ENCODE data around the gene MEFV.
"Not testable (repeated sequence)": the region's sequence is repeated elsewhere in the genome, so short reads cannot be mapped to it uniquely, and the experiment has no call there.

MEFV gene

DNA sequence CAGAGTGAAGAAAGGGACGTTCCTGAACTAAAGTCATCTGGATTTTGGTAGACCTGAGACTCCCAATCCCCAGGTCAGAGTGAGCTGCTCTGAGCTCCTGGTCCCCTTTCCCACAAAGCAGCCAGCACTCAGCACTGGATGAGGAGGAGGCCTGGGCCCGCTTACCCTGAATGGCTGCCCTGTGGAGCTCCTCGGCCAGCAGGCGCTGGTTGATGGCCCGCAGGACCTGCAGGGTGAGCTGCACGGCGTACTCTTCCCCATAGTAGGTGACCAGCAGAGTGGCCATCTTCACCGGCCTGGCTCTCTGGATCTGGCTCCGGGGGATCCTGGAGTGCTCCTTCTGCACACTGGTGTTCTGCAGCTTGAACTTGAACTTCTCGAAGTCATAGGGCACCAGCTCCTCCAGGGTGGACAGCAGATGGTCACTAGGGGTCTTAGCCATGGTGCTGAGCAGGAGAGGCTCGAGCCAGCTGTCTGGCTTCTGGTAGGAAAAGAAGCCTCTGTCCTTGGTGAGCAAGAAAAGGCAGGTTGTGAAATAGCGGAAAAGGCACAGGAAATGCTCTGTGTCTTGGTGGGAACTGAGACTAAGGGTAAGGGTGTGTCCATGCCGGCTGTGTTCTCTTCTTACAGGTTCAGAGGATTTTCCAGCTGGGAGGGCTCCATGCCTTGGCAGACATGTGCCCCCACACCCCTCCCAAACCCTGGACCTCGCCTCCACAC, at the start of gene MEFV:
Gene MEFV, minus strand, starts transcription at position 488 of the 720 bp plus-strand sequence. Its CDS starts 46 bp downstream, at position 442.
- peak; percentile 86 to 95 (median 93) for DNase-seq

- DNase-seq: no peak
Observed at GRCh38 chr16:3306078-3306477, 49.6 kb upstream of the MEFV start.

- peak; percentile 90 to 92 (median 90) for DNase-seq
Observed at GRCh38 chr16:3305109-3306068, 49.0 kb upstream of the MEFV start, which contains the start of the genes TIGD7 and ZNF75A. Gene TIGD7 (minus strand): TSS chr16:3305430. CDS start chr16:3300614, 4,816 bp downstream. Gene ZNF75A (plus strand): TSS chr16:3305497. CDS start chr16:3308429, 2,932 bp downstream.

GRCh38 chr16:3304370-3304769, 47.9 kb upstream of the MEFV start:
- DNase-seq: peak; percentile 11 to 62 (median 51)

- DNase-seq: no peak
Observed at GRCh38 chr16:3295783-3296182, 39.4 kb upstream of the MEFV start.

DNA sequence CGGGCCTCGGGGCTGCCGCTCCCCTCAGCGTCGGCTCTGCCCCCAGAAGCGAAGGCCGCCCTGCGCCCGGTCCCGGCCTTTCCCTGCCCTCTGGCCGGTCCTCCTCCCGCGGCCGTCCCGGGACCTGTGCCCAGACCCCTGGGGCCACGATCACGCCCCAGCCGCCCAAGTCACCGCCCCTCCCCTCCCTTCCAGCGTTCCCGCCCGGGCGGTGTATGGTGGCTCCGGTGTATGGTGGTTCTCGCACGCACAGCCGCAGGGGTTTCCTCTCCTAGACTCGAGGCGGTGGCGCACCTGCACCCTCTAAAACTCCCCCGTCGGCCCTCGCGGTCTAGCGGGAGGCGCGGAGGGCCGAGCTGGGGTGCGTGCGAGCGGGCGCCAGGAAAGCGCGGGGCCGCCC, 38.8 kb upstream of the MEFV start:
- no peak for DNase-seq

DNA sequence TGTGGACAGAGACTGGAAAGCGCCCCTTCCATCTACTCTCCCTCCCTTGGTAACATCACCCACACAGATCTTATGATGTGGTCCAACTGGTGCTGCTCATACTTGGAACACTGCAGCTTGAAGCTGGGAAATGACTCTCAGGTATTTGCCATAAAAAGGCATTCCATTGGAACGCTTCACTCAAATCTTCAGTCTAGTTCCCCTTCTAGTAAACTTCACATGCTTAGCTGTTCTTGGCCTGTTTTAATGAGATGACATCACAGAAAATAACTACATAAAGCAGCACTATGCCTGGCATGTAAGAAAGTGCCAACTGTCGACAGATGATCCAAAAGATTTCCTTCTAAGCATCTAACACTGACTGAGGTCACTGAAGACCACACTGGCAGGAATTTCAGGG, 36.2 kb upstream of the MEFV start:
- DNase-seq: no peak

DNA sequence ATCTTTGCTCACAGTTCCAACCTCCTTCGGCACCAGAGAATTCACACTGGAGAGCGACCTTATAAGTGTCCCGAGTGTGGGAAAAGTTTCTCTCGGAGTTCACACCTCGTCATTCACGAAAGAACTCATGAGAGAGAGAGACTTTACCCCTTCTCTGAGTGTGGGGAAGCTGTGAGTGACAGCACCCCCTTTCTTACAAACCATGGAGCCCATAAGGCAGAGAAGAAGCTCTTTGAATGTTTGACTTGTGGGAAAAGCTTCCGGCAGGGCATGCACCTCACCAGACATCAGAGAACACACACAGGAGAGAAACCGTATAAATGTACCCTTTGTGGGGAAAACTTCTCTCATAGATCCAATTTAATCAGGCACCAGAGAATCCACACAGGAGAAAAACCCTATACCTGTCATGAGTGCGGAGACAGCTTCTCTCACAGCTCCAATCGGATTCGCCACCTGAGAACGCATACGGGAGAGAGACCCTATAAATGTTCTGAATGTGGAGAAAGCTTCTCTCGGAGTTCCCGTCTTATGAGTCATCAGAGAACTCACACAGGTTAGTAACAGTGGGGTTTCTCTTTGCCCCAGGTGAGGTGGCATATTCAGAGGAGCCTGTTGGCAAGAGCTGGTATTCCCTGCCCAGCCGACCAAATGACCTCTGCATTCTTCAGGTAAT, 33.7 kb upstream of the MEFV start:
- no peak for DNase-seq

DNA sequence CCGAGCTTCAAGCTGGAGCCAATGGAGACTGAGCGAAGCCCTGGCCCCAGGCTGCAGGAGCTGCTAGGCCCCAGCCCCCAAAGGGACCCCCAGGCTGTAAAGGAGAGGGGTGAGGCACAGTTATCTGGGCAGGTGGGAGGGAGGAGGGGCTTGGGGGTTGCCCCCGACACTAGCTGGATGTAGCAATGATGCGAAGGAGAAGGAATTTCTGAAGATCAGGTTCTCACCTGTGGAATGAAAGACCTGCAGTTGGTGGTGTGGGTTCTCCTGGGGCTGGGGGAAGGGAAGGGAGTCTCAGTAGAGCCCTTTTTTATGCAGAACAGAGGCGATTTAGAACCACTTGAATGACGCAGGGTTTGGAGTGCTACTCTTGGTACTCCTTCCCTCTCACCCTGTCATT, 28.7 kb upstream of the MEFV start:
- no peak for DNase-seq

- peak; percentile 36 to 66 (median 58) for DNase-seq
Observed at GRCh38 chr16:3283543-3284447, 27.4 kb upstream of the MEFV start.

DNA sequence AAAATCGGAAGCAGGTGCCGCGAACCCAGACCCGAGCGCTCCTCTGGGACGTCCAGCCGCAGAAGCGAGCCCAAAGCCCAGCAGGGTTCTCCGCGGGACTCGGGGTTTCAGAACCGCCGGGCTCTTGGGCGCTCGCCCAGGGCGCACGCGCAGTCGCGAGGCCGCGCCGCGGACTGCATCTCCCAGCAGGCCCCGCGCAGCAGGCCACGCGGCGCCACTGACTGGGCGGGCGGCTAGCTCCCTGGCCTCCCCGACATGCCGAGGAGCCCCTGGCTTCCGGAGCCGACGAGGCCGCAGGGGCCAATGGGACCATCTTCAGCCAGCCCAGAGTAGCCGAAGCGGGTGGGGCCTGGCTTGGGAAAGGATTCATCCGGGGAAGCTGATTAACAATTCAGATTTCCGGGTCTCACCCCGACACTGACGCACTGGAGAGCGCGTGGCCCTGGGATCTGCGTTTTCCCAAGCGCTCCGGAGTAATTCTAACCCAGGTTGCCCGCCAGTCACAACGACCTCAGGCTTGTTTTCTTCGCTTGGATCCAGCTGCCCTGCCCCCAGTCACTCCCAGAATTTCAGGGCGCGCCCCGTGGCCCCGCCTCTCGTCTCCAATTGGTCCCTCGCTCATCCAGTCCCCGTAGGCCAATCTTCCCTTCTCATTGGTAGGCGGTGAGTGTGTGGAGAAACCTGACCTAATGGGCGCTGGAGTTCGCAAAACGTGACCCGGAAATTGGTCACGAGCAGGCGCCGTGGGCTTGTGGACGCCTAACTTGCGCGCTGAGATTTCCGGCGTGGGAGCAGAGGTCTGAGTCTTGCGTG, 26.5 kb upstream of the MEFV start, which contains the start of gene ZNF263:
Gene ZNF263, plus strand, starts transcription at position 762 of the 813 bp plus-strand sequence. CDS start 328 bp downstream, outside the sequence.
- peak; percentile 98 to 99 (median 98) for DNase-seq

DNA sequence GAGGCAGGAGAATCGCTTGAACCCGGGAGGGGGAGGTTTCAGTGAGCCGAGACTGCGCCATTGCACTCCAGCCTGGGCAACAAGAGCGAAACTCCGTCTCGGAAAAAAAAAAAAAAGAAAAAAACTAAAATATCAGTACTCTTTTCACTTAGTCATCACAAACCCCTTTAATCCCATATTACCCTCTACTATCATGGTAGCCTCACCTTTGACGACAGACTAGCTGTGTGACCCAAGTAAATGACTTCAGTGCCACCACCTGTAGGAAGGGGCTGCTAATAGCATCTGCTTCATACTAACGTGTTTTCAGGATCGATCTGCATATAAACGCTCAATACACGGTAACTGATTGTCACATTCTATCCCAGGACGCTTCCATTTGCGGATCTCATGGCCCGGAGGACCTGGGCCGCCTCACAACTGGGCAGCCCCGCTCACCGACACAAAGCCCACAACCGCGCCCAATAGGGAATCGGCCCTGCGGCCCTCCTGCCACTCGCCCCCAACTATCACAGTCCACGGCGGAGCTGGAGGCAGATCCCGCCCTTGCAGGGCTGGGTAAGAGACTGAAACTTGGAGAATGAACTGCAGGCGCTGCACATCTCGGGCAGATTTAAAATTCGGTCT, 25.8 kb upstream of the MEFV start:
- DNase-seq: no peak

DNA sequence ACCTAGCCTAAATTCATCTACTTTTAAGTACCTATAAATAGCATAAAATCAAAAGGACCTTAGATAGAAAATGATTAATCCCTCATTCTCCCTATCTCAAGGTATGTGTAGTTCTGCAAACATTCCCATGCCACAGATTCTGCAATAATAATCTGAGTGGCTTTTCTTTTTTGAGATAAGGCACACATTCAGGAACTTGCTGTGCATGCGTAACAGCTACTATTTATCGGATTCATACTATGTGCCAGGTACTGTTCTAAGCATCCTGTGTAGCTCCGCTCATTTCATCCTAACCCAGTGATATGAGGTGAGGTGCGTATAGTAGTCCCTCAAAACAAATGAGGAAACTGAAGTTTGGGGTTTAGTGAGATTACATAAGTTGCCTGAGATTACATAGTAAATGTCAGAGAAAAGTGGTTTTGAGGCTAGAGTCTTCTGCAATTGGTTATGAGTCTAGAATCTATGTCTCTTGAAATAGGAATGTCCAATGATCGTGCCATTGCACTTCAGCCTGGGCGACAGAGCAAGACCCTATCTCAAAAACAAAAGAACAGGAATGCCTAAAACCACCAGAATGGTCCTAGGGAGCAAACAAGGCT, 24.9 kb upstream of the MEFV start:
- DNase-seq: no peak

GRCh38 chr16:3276679-3277078, 20.2 kb upstream of the MEFV start:
- DNase-seq: no peak

DNA sequence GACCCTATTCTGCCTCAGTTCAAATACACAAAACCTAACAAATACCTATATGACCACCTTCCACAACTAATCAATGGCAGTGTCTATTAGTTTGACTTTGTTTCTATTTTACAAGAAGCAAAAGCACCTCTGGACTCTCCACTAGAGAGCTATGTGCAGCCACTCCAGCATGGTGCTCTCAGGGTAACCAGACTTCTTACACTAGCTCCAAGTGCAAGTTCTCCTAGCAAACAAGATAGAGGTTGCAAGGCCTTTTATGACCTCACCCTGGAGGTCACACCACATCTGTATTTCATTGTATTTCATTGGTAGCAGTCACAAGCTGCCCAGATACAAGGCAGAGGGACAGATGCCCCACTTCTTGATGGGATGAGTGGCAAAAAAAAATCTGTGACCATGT, 18.5 kb upstream of the MEFV start:
- DNase-seq: no peak

- DNase-seq: no peak
Observed at GRCh38 chr16:3274490-3274889, 18.1 kb upstream of the MEFV start.

- DNase-seq: not testable (repeated sequence)
Observed at GRCh38 chr16:3271281-3271680, 14.8 kb upstream of the MEFV start.

DNA sequence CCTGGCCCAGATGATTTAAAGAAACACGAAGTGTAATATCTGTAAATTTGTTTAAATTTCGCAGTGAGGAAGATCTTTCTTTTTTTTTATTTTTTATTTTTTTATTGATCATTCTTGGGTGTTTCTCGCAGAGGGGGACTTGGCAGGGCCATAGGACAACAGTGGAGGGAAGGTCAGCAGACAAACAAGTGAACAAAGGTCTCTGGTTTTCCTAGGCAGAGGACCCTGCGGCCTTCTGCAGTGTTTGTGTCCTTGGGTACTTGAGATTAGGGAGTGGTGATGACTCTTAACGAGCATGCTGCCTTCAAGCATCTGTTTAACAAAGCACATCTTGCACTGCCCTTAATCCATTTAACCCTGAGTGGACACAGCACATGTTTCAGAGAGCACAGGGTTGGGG, 14.3 kb upstream of the MEFV start:
- not testable (repeated sequence) for DNase-seq

- DNase-seq: no peak
Observed at GRCh38 chr16:3268294-3268693, 11.9 kb upstream of the MEFV start.
